Hematopoietic multipotent progenitor cell (in vitro differentiated cells): ENCODE measurements around the gene COQ7. TPM values are rescaled to one million over a fixed set of nuclear protein-coding genes. Genes with fewer than 3 reads are reported as not detected.

ENCODE experiments used
- DNase-seq, 3 donors: peaks; one replicate each; pipeline ENCODE4 v3.0.0-alpha.2; 2011 to 2015; ENCODE audit warnings: low read depth in 2 of 3, low spot score in 2 of 3
- total RNA-seq: library from RNA; depleted of rRNA; stranded (reverse); fragments of >200 nt; gene quantifications from one replicate; pipeline ENCODE4 v1.2.3, GENCODE V29; 2012

Gene COQ7
- total RNA-seq, 1 donor, result 12.7 TPM

- no peak for DNase-seq
These were observed 43.3 kb downstream of the COQ7 start for GRCh38 chr16:19110537-19111360.

GRCh38 chr16:19112099-19112407 lies 44.6 kb downstream of the COQ7 start:
- no peak for DNase-seq

GRCh38 chr16:19113577-19114358 lies 46.4 kb downstream of the COQ7 start, which contains the start of gene ITPRIPL2:
Gene ITPRIPL2 (plus strand): TSS chr16:19113964. CDS start chr16:19114462, 498 bp downstream.
- DNase-seq, result peak in 2 of 3 donors; percentile 37 to 46

GRCh38 chr16:19114359-19115147 lies 47.1 kb downstream of the COQ7 start:
- peak in 1 of 3 donors; percentile 29 for DNase-seq

- DNase-seq, result no peak
These were observed 48.0 kb downstream of the COQ7 start for GRCh38 chr16:19115148-19116021.

- no peak for DNase-seq
These were observed 49.5 kb downstream of the COQ7 start for GRCh38 chr16:19116711-19117449.

- peak in 2 of 3 donors; percentile 25 to 37 for DNase-seq
These were observed 51.6 kb downstream of the COQ7 start for GRCh38 chr16:19118938-19119431.

GRCh38 chr16:19119564-19119963 lies 52.1 kb downstream of the COQ7 start:
- no peak for DNase-seq

GRCh38 chr16:19123535-19124178 lies 56.2 kb downstream of the COQ7 start:
- no peak for DNase-seq

- DNase-seq, result no peak
These were observed 58.9 kb downstream of the COQ7 start for GRCh38 chr16:19126300-19126699.

GRCh38 chr16:19127205-19127604 lies 59.8 kb downstream of the COQ7 start:
- DNase-seq, result no peak

GRCh38 chr16:19127674-19128131 lies 60.3 kb downstream of the COQ7 start:
- DNase-seq, result no peak

GRCh38 chr16:19128454-19129200 lies 61.2 kb downstream of the COQ7 start:
- no peak for DNase-seq

Other genes starting within 250 kb of the COQ7 start
- gene SMG1, start 141.2 kb upstream of the COQ7 start, total RNA-seq, result 75.4 TPM
- gene TMC7, start 83.7 kb upstream of the COQ7 start, total RNA-seq, result under 0.01 TPM
- gene ITPRIPL2, start 46.4 kb downstream of the COQ7 start, total RNA-seq, result 17.2 TPM
- gene SYT17, start 100.6 kb downstream of the COQ7 start, total RNA-seq, result 0.27 TPM
- gene CLEC19A, start 218.1 kb downstream of the COQ7 start, total RNA-seq, result not detected